Calu3 (cell line): ENCODE data around the gene TARS2. TPM values are rescaled to one million over a fixed set of nuclear protein-coding genes. Genes with fewer than 3 reads are reported as not detected.

Experiments used
- BruUV-seq: library from RNA; stranded (reverse); fragments of 400-500 nt; replicated peaks from 2 replicates; lab custom pipeline; 2021; lab: Mats Ljungman, UMichigan
- CTCF ChIA-PET: fragments of 300-600 bp; sonication (Branson Sonifier 250); formaldehyde crosslinking; loops from one replicate; lab custom pipeline; 2022; ENCODE audit warnings: antibody characterized with exemption; lab: Charles Lee
- DNase-seq: peaks from one replicate; pipeline ENCODE4 v3.0.0; 2022
- H3K27ac Mint-ChIP-seq: one replicate; pipeline ENCODE4 v1.8.0; 2022; ENCODE audit warnings: mixed read lengths; ENCODE audit not compliant: unreplicated experiment
- H3K27me3 Mint-ChIP-seq: one replicate; pipeline ENCODE4 v1.8.0; 2022; ENCODE audit warnings: mixed read lengths; ENCODE audit not compliant: unreplicated experiment
- H3K36me3 Mint-ChIP-seq: one replicate; pipeline ENCODE4 v1.8.0; 2022; ENCODE audit warnings: mild to moderate bottlenecking, moderate library complexity, mixed read lengths; ENCODE audit not compliant: insufficient read depth, unreplicated experiment
- H3K4me1 Mint-ChIP-seq: one replicate; pipeline ENCODE4 v1.8.0; 2022; ENCODE audit warnings: mild to moderate bottlenecking, low read depth, mixed read lengths; ENCODE audit not compliant: unreplicated experiment
- H3K4me3 Mint-ChIP-seq: one replicate; pipeline ENCODE4 v1.8.0; 2022; ENCODE audit warnings: mild to moderate bottlenecking, low read depth, moderate library complexity, mixed read lengths; ENCODE audit not compliant: unreplicated experiment
- H3K9me3 Mint-ChIP-seq: one replicate; pipeline ENCODE4 v1.8.0; 2022; ENCODE audit warnings: low read depth, mixed read lengths; ENCODE audit not compliant: unreplicated experiment
- intact Hi-C: fragments of 100-400 bp; cut with micrococcal nuclease; formaldehyde crosslinking; loops from one replicate; pipeline ENCODE4 v1.10.0; 2022; ENCODE audit not compliant: unreplicated experiment
- total RNA-seq: library from RNA; stranded (reverse); gene quantifications from 2 replicates; pipeline ENCODE4 v1.2.3, GENCODE V29; 2022
- TF ChIP-seq, protein P1 (sequence below): fragments of 200-600 bp; IDR thresholded peaks from one replicate; pipeline ENCODE4 v1.8.0; 2022; ENCODE audit warnings: antibody characterized with exemption; ENCODE audit not compliant: unreplicated experiment

Gene TARS2
- total RNA-seq, 1 experiment from 2014 or later, result 42.2 TPM

DNA sequence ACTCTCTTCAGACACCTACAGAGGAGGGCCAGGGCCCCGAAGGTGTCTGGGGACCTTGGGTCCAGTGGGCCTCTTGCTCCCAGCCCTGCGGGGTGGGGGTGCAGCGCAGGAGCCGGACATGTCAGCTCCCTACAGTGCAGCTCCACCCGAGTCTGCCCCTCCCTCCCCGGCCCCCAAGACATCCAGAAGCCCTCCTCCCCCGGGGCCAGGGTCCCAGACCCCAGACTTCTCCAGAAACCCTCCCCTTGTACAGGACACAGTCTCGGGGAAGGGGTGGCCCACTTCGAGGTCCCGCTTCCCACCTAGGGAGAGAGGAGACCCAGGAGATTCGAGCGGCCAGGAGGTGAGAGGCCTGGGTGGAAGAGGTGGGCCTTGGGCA, 65.7 kb downstream of the TARS2 start:
- intact Hi-C loops, result no loop called here
- H3K36me3 Mint-ChIP-seq, result peaks cover 68% of the 10 kb centered on the region

GRCh38 chr1:150553392-150554085, 66.3 kb downstream of the TARS2 start:
- CTCF ChIA-PET, result no interaction called here
- TF ChIP-seq, protein P1, sequence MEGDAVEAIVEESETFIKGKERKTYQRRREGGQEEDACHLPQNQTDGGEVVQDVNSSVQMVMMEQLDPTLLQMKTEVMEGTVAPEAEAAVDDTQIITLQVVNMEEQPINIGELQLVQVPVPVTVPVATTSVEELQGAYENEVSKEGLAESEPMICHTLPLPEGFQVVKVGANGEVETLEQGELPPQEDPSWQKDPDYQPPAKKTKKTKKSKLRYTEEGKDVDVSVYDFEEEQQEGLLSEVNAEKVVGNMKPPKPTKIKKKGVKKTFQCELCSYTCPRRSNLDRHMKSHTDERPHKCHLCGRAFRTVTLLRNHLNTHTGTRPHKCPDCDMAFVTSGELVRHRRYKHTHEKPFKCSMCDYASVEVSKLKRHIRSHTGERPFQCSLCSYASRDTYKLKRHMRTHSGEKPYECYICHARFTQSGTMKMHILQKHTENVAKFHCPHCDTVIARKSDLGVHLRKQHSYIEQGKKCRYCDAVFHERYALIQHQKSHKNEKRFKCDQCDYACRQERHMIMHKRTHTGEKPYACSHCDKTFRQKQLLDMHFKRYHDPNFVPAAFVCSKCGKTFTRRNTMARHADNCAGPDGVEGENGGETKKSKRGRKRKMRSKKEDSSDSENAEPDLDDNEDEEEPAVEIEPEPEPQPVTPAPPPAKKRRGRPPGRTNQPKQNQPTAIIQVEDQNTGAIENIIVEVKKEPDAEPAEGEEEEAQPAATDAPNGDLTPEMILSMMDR, result no peak
- Mint-ChIP-seq H3K27me3 (peaks cover 14% of the 10 kb centered on the region), H3K27ac (peak overlapping the region; percentile 33), H3K9me3 (no peaks in the 10 kb centered on the region), H3K4me3 (no peak overlapping the region), H3K4me1 (peaks cover 22% of the 10 kb centered on the region), H3K36me3 (peaks cover 62% of the 10 kb centered on the region)
- BruUV-seq, result no TSS peak
- DNase-seq, result no peak
- intact Hi-C loops, result no loop called here

More for the DNA sequence above, 65.7 kb downstream of the TARS2 start:
- Mint-ChIP-seq H3K9me3 (no peaks in the 10 kb centered on the region), H3K4me1 (peaks cover 22% of the 10 kb centered on the region), H3K27ac (peak overlapping the region; percentile 33), H3K27me3 (peaks cover 14% of the 10 kb centered on the region), H3K4me3 (peak overlapping the region; percentile 30)
- no peak for DNase-seq
- no TSS peak for BruUV-seq
- CTCF ChIA-PET, result no interaction called here
- TF ChIP-seq, protein P1, result no peak

- TF ChIP-seq, protein P1, result no peak
- DNase-seq, result no peak
- Mint-ChIP-seq H3K9me3 (no peaks in the 10 kb centered on the region), H3K36me3 (peaks cover 57% of the 10 kb centered on the region), H3K27ac (no peak overlapping the region), H3K27me3 (peaks cover 14% of the 10 kb centered on the region), H3K4me3 (no peak overlapping the region), H3K4me1 (peaks cover 22% of the 10 kb centered on the region)
- CTCF ChIA-PET, result interaction anchor here (0.5 kb wide), 1 partner anchor 306 kb away, joined by 8 read pairs; no protein-coding TSS in a partner anchor
- no TSS peak for BruUV-seq
- intact Hi-C loops, result no loop called here
Measured at GRCh38 chr1:150554086-150554452, 66.8 kb downstream of the TARS2 start.

GRCh38 chr1:150555198-150555970, 68.2 kb downstream of the TARS2 start:
- Mint-ChIP-seq H3K27me3 (peaks cover under 1% of the 10 kb centered on the region), H3K4me3 (no peak overlapping the region), H3K9me3 (no peaks in the 10 kb centered on the region), H3K36me3 (peaks cover 53% of the 10 kb centered on the region), H3K27ac (no peak overlapping the region), H3K4me1 (peaks cover 21% of the 10 kb centered on the region)
- DNase-seq, result no peak
- TF ChIP-seq, protein P1, result no peak
- no TSS peak for BruUV-seq
- CTCF ChIA-PET, result interaction anchor here (0.7 kb wide), 1 partner anchor 426 kb away, joined by 4 read pairs; no protein-coding TSS in a partner anchor
- intact Hi-C loops, result no loop called here
